Measurements from ENCODE around the gene SMKR1.

- TF ChIP-seq CTCF (IDR thresholded peaks at IDR 0.05) (no peak), POLR2A (IDR thresholded peaks at IDR 0.05) (no peak)
These were observed 39.9 kb upstream of the SMKR1 start for GRCh38 chr7:129462420-129462819.

All from testis (tissue), 2 donors.